Upper lobe of right lung (tissue), 1 donor: ENCODE data around the gene MEGF11. TPM values are rescaled to one million over a fixed set of nuclear protein-coding genes. Genes with fewer than 3 reads are reported as not detected.

Experiments
- ATAC-seq: fragments of 200-7000 bp; cut with Tn5 transposase; one replicate; pipeline ENCODE4 v1.9.1; 2020; ENCODE audit warnings: mild to moderate bottlenecking, moderate library complexity
- DNase-seq: peaks from one replicate; pipeline ENCODE4 v3.0.0-alpha.2; 2020
- H3K27ac ChIP-seq: fragments of 200-600 bp; one replicate; pipeline ENCODE4 v1.8.0; 2022
- H3K27me3 ChIP-seq: fragments of 200-600 bp; one replicate; pipeline ENCODE4 v1.8.0; 2022; ENCODE audit warnings: mild to moderate bottlenecking
- H3K36me3 ChIP-seq: fragments of 200-600 bp; one replicate; pipeline ENCODE4 v1.8.0; 2022
- H3K4me1 ChIP-seq: fragments of 200-600 bp; one replicate; pipeline ENCODE4 v1.8.0; 2022
- H3K4me3 ChIP-seq: fragments of 200-600 bp; one replicate; pipeline ENCODE4 v1.8.0; 2022; ENCODE audit warnings: mild to moderate bottlenecking
- H3K9me3 ChIP-seq: fragments of 200-600 bp; one replicate; pipeline ENCODE4 v1.8.0; 2022
- CTCF ChIP-seq: fragments of 200-600 bp; IDR thresholded peaks from one replicate; pipeline ENCODE4 v1.8.0; 2022; ENCODE audit warnings: antibody characterized with exemption
- intact Hi-C: fragments of 100-400 bp; cut with DNase I; formaldehyde crosslinking; loops from one replicate; pipeline ENCODE4 v1.11.0; 2022
- total RNA-seq: library from RNA; stranded (reverse); fragmentation: NEBNext Ultra II Directional; extraction: Animal tissue kit (Norgen Biotek cat#: 25700); gene quantifications from one replicate; pipeline ENCODE4 v1.2.1, GENCODE V29; 2021
- donor health status: DM: no; HTN: yes; CAD: no; lungs with severe emphysema.

The MEGF11 gene
- total RNA-seq, 1 donor from 2014 or later, result 3.0 TPM

GRCh38 chr15:65964792-65965433, 288.6 kb downstream of the MEGF11 start:
- no peak overlapping the region for H3K4me3 ChIP-seq
- no peaks in the 10 kb centered on the region for H3K36me3 ChIP-seq
- H3K4me1 ChIP-seq, result no peaks in the 10 kb centered on the region
- H3K9me3 ChIP-seq, result no peaks in the 10 kb centered on the region
- no peak for ATAC-seq
- intact Hi-C loops, result no loop called here
- H3K27me3 ChIP-seq, result peaks cover 13% of the 10 kb centered on the region
- no peak overlapping the region for H3K27ac ChIP-seq
- TF ChIP-seq CTCF, result no peak
- DNase-seq, result no peak

GRCh38 chr15:65963911-65964482, 289.6 kb downstream of the MEGF11 start:
- no peak for ATAC-seq
- H3K27me3 ChIP-seq, result peaks cover 13% of the 10 kb centered on the region
- intact Hi-C loops, result no loop called here
- no peak for DNase-seq
- no peak overlapping the region for H3K4me3 ChIP-seq
- H3K4me1 ChIP-seq, result no peaks in the 10 kb centered on the region
- no peak for TF ChIP-seq CTCF
- no peaks in the 10 kb centered on the region for H3K9me3 ChIP-seq
- H3K36me3 ChIP-seq, result no peaks in the 10 kb centered on the region
- H3K27ac ChIP-seq, result no peak overlapping the region

GRCh38 chr15:65963358-65963757, 290.2 kb downstream of the MEGF11 start:
- H3K27ac ChIP-seq, result no peak overlapping the region
- no peaks in the 10 kb centered on the region for H3K36me3 ChIP-seq
- no peak for ATAC-seq
- H3K9me3 ChIP-seq, result no peaks in the 10 kb centered on the region
- intact Hi-C loops, result no loop called here
- DNase-seq, result no peak
- no peak overlapping the region for H3K4me3 ChIP-seq
- H3K4me1 ChIP-seq, result no peaks in the 10 kb centered on the region
- TF ChIP-seq CTCF, result no peak
- H3K27me3 ChIP-seq, result peaks cover 10% of the 10 kb centered on the region

- Histone ChIP-seq H3K27me3 (peaks cover 10% of the 10 kb centered on the region), H3K9me3 (no peaks in the 10 kb centered on the region), H3K27ac (no peak overlapping the region), H3K4me3 (no peak overlapping the region), H3K36me3 (no peaks in the 10 kb centered on the region), H3K4me1 (no peaks in the 10 kb centered on the region)
- DNase-seq (no peak), ATAC-seq (peak; percentile 17)
- intact Hi-C loops, result no loop called here
- no peak for TF ChIP-seq CTCF
Observed at GRCh38 chr15:65962187-65962586, 291.4 kb downstream of the MEGF11 start.

- H3K27ac ChIP-seq, result no peak overlapping the region
- no peaks in the 10 kb centered on the region for H3K9me3 ChIP-seq
- no peak for TF ChIP-seq CTCF
- H3K27me3 ChIP-seq, result peaks cover 10% of the 10 kb centered on the region
- DNase-seq, result no peak
- intact Hi-C loops, result no loop called here
- H3K36me3 ChIP-seq, result no peaks in the 10 kb centered on the region
- ATAC-seq, result no peak
- no peak overlapping the region for H3K4me3 ChIP-seq
- no peaks in the 10 kb centered on the region for H3K4me1 ChIP-seq
Observed at GRCh38 chr15:65960586-65960985, 293.0 kb downstream of the MEGF11 start.
